Islet precursor cell (in vitro differentiated cells): ENCODE measurements around the gene ADGRF4.

Source experiments
- DNase-seq: peaks from one replicate; pipeline ENCODE4 v3.0.0-alpha.2; 2018

ADGRF4 gene

DNA sequence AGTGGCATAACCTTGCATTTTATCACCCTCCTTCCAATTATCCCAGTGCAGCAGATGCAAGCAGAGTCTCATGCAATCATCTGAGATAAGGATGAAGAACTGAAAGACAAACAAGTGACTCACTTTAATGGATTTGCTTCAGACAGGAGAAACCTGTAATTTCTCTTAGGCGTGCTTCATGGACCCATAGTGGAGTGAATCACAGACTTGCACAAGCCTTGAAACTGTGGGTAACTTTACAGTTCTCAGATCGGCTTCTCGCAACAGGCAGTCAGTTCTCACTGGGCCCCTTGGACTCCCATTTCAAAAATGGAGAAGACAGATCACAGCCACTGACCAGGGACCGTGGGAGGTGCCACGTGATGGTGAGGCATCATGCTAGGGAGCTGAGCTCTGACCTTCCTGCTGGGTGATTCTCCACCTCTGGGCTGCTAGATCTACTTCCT is at the start of gene ADGRF4:
Gene ADGRF4 (plus strand): TSS at position 239 of the 446 bp plus-strand sequence. CDS start 8,666 bp downstream, outside the sequence.
- DNase-seq: peak; percentile 84

DNA sequence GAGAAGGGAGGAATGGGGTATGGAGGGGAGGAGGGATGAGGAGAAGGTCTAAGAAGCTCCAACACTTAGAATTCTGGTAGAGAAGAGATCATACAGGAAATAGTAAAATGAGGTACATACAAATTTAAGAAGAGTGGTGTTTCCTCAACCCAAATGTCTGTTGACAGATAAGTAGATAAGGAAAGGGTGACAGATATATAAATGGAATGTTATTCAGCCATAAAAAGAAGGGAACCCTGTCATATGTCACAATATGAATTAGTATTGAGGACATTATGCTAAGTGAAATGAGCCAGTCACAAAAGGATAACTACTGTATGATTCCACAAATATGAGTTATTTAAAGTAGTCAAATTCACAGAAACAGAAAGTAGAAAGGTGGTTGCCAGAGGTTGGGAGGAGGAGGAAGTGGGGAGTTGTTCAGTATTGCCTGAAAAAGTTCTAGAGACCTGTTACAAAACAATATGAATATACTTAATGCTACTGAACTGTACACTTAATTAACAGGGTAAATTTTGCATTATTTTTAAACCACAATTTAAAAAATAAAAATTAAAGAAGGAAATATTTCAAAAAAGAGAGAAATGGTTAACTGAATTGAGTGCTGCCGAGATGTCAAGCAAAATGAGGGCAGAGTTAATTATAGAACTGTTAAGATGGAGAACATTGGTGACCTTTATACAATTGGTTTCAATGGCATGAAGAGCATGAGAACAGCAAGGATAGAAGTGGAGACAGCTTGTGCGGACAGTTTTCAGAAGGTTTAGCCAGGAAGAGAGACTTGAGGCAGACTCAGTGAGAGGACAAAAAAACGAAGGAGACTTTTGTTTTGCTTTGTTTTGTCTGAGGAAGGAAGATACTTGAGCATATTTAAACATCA is 47.6 kb upstream of the ADGRF4 start:
- DNase-seq: no peak

DNA sequence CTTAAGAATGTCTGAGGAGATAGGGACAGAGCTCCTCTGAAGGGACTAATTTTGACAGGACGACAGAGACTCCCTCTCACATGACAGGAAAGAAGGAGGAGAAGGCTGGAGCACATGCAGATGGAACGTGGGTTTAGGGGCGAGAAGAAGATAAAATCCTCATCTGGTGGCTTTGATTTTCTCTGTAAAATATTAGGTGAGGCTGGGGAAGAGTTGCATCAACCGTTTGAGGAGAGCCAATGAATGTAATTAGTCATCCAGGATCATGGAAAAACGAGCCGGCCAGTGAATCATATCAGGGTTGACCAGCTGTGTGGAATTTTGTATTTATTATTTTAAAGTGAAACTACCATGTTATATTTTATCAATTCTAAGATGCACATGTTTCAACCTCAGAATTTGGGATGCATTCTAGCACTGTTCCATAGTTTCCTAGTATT is 46.9 kb upstream of the ADGRF4 start:
- no peak for DNase-seq

GRCh38 chr6:47653706-47654105 is 44.7 kb upstream of the ADGRF4 start:
- no peak for DNase-seq

- DNase-seq: no peak
Observed at GRCh38 chr6:47654255-47654654, 44.1 kb upstream of the ADGRF4 start.

DNA sequence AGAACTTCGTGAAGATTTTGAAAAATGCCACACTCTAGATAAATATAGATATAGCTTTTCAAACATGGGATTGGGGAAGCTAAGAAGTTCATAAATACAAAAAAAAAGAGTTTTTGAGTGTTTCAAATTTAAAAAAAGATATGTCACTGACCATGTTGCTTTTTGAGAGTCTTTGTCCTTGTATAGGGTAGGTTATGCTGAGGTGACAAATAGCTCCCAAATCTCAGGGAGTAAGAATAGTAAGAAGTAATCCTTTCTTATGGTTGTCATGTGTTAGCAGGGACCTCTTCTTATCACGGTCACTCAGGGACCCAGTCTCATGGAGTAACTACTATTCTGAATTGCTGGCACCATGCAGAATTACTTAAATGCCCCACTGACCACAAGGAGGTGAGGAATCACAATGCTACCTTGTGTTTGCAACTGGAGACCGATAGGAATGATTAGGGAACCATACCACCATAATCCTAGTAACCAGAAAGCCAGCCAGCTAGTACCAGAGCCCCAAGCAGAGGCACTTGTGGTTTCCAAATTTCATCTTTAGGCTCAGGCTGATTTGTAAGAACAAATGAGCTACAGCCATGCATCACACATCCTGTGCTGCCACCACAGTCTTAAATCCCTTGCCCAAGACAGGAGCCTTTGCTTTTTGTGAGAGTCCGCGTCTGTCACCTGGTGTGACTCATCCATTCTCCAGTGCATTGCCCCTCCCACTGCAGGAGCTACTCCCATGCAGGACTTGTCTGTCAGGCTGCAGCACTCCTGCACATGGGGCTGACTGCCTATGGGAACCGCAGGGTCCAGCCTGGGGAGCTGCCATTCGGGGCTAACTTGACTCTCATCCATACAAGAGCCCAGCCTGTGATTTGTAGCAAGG is 42.4 kb upstream of the ADGRF4 start:
- DNase-seq: peak; percentile 99

GRCh38 chr6:47661960-47662359 is 36.4 kb upstream of the ADGRF4 start:
- no peak for DNase-seq

GRCh38 chr6:47663462-47664216 is 34.7 kb upstream of the ADGRF4 start:
- DNase-seq: peak; percentile 59

DNA sequence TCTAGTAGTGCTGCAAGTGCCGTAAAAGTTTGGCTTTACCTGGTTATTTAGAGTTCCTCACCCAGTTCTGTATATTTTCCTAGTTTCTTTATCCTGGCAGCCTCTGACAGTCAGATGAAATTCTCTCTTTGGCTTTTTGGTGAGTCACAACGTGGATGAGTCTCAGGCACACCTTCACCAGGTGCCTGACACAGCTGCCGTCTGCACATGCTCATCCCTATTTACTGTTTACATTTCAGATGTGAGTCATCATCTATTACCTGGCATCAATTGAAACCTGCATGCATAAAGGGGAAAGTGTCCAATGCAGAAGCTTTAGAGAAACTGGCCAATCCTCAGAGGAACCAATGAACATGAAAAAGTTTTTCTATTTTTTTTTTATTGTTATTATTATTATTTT is 33.3 kb upstream of the ADGRF4 start:
- DNase-seq: peak; percentile 80

- peak; percentile 88 for DNase-seq
Observed at GRCh38 chr6:47669684-47670513, 28.5 kb upstream of the ADGRF4 start.

GRCh38 chr6:47670851-47671250 is 27.5 kb upstream of the ADGRF4 start:
- peak; percentile 68 for DNase-seq

- DNase-seq: no peak
Observed at GRCh38 chr6:47671777-47672176, 26.6 kb upstream of the ADGRF4 start.

GRCh38 chr6:47672816-47673215 is 25.6 kb upstream of the ADGRF4 start:
- no peak for DNase-seq

- DNase-seq: no peak
Observed at GRCh38 chr6:47674673-47675072, 23.7 kb upstream of the ADGRF4 start.

GRCh38 chr6:47677381-47678100 is 20.8 kb upstream of the ADGRF4 start:
- no peak for DNase-seq

GRCh38 chr6:47678739-47679138 is 19.6 kb upstream of the ADGRF4 start:
- DNase-seq: no peak

DNA sequence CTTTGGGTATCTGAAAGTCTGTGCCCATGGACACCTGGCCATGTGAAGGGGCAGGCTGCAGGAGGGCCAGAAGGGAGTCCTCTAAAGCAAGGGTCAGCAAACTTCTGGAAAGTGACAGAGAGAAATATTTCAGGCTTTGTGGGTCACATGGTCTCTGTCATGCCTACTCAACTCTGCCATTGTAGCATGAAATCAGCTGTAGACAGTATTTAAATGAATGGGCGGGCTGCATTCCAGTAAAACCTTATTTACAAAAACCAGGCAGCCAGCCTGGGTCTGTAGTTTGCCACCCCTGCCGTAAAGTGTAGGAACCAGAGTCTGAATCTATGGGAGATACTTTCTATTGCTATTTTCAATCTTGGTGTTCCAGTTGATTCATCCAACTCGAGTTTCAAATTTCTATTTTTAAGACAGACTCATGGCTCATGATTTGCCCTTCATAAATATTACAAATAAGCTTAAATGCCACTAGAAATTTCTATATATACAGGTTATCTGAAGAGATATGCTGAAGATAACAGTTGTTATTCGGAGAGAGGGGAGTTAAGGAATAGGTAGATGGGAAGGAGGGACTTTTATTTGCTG is 19.0 kb upstream of the ADGRF4 start:
- DNase-seq: no peak

DNA sequence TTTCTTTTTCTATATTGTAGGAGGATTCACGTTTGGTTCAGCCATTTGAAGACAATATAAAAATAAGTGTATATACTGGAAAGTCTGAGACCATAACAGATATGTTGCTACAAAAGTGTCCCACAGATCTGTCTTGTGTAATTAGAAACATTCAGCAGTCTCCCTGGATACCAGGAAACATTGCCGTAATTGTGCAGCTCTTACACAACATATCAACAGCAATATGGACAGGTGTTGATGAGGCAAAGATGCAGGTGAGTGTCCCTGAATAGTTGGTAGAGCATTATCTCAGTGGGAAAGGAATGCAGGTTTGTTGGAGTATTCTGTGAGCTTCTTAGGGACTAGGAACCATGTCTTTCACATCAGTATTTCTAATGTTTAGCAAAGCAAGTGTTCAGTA is 18.3 kb upstream of the ADGRF4 start:
- DNase-seq: no peak

GRCh38 chr6:47680724-47681123 is 17.7 kb upstream of the ADGRF4 start:
- no peak for DNase-seq

GRCh38 chr6:47681201-47681990 is 17.0 kb upstream of the ADGRF4 start:
- DNase-seq: no peak
